GM21717 (cell line): ENCODE data around the gene CFAP45.

Experiments used
- ATAC-seq: cut with Tn5 transposase; IDR thresholded peaks from one replicate; pipeline ENCODE4 v1.9.1; 2021; ENCODE audit warnings: mild to moderate bottlenecking, moderate library complexity; ENCODE audit not compliant: unreplicated experiment

Gene CFAP45

DNA sequence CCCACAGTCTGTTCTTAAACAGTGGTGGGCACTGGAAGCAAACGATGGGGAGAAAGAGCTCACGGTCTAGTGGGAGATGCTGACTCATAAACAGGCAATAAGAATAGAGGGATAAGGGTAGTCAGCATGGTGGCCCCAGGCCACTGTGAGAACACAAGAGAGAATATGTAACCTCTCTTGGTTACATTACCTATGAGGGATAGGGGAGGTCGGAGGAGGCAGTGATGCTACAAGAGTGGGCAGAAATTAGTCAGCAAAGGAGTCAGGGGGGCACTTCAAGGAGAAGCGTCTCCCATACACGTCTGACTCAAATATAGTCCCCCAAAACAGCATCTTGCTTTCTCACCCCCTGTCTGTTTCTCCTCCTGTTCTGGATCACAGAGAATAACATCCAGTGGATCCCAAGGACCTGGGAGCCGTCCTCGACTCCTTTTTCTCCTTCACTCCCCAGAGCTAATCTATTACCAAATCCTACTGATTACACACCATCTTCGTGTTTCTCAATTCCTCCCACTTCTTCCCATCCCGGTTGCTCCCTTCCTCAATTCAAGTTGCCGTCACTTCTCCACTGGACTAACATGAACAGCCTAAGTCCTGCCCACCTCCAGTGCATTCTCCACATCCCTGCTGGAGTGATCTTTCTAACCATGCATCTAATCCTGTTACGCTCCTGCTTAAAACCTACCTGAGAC lies 71.2 kb downstream of the CFAP45 start:
- no peak for ATAC-seq

DNA sequence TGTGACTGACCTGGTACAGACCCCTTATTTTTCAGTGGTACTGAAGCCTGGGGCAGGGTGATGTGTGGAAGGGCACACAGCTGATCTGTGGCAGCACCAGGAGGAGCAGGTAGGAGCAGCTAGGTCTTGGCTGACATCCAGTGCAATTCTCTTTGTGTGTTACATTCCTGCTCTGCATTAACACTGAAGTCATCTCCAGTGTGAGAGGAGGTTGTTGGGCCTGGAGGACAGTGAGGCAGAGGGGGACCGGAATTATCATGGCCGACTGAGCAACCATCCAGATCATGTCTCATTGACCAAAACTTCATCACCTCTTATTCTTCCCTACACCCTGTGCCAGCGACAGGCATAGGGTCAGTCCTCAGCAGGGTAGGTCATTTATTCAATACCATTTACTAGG lies 71.8 kb downstream of the CFAP45 start:
- no peak for ATAC-seq

DNA sequence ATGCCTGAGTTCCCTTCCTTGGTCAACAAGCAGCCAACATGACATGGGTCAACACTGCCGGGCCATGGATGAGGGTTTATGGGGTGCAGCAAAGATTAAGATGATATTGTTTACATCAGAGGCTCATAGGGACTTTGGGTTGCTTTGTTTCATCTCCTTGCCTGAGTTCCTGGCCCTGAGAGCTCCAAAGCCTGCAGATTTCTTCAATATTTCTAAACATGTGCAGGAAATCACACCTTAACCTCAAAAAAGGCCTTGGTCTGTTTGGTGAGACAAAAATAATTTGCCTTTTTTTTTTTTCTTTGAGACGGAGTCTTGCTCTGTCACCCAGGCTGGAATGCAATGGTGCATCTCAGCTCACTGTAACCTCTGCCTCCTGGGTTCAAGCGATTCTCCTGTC lies 72.4 kb downstream of the CFAP45 start:
- ATAC-seq = no peak

DNA sequence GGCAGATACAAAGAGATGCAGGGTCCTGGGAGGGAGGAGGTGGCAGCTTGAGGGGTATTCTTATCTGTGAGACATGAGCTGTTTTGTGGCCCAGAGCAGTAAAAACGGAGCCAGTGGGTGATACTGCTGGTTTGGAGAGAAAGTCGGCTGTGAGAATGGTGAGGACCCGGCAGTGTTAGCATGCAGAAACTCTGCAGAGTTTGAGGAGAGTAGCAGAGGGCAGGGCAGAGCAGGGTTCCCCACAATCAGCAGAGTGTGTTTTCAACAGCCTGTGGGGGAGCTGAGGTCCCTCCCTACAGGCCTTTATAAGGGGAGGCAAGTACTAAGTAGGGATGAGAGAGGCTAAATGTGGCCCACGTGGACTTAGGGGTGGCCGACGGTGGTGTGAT lies 72.9 kb downstream of the CFAP45 start:
- ATAC-seq = no peak

DNA sequence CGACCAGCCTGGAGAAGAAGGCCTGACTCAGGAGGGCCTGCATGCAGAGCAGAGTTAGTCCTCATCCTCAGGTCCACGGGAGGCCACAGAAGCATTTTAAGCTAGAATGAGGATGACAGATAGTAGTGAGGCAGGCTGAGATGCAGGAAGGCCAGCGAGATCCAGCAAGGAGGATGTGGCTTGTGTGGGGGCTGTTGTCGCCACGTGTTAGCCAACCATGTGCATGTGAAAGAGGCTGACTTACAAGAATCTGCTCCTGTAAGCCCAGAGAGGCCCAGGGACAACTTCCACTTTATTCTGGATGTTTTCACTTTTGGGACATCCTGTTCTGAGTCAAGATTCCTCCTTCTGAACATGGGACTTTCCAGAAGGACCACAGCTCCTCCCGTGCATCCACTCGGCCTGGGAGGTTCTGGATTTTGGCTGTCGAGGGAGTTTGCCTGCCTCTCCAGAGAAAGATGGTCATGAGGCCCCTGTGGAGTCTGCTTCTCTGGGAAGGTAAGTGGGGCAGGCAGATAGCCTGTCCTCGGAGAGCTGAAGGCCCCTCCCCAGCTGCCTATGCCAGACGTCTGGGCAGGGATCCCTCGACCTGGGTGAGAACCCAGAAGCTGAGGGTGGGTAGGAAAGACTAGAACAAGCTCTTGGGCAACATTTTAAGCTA lies 73.4 kb downstream of the CFAP45 start, which contains the start of gene SLAMF8:
TSS of gene SLAMF8 (plus strand) at position 433 of the 661 bp plus-strand sequence. CDS start at position 459, 26 bp downstream.
- no peak for ATAC-seq

DNA sequence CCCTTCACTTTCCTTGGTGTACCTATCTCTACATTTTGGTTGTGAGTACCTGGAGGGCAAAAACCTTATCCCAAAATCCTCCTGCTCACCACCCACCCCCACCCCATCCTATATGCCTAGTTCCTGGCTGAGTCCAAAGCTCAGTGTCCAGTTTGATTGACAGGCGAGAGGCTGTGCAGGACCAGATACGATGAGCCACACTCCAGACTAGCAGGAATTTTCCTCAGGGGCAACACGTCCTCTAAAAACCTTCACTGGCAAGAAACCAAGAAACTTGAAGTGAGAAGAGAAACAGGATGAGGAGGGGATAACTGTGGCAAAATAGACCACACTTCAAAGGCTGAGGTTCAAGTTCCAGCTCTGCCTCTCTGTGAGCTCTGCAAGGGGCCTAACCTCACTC lies 74.4 kb downstream of the CFAP45 start:
- ATAC-seq = no peak

DNA sequence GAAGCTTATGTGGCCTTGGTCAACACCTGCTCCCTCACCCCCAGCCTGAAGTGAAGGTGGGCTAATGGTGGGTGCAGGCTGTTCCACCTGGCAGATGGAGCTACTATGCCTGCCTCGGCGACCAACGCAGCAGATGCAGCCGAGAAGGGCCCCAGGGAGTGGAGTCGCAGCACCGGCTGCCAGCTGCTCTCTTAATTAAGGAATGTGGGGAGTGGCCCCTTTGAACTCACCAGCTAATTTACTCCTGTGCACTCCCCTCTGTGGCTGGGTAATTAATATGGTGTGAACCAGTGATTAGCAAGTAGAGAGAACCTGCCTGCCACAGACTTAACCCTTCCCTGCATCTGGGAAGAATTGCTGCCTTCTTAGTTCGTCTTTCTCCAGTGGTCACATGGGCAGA lies 76.6 kb downstream of the CFAP45 start:
- ATAC-seq = no peak
